HG03108 (cell line): ENCODE results near the gene MAP3K2.

Experiments
- ATAC-seq: cut with Tn5 transposase; IDR thresholded peaks from one replicate; pipeline ENCODE4 v1.9.1; 2021; ENCODE audit warnings: moderate library complexity; ENCODE audit not compliant: unreplicated experiment

The MAP3K2 gene

GRCh38 chr2:127386764-127387654, 766 bp downstream of the MAP3K2 start:
- ATAC-seq, result peak; percentile 52

DNA sequence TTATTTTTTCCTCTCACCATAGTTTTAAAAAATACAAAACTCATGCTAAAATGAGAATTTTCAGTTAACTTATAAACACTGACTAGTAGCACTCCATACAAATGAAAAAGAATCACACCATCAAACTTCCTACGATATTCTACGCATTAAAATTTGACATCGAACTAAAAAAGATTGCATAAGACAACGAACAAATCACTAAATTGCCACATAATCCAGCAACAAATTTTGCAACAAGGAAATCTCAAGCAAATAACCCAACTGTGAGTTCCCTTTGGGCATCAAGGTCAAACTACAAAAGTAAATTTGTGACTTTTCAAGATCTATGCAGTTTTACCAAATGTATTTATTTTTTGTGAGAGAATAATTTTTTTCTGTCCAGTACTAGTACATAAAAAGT, 1.5 kb downstream of the MAP3K2 start:
- ATAC-seq, result no peak

DNA sequence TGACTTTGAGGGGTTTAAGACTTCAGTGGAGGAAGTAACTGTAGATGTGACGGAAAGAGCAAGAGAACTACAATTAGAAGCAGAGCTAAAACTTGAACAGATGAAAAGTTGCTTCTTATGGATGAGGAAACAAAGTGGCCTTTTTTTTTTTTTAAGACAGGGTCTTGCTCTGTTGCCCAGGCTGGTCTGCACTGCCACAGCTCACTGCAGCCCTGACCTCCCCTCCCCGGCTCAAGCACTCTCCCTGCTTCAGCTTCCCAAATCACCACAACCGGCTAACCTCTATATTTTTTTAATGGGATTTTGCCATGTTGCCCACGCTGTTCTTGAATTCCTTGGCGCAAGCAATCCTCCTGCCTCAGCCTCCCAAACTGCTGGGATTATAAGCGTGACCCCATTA, 3.2 kb downstream of the MAP3K2 start:
- ATAC-seq, result no peak

DNA sequence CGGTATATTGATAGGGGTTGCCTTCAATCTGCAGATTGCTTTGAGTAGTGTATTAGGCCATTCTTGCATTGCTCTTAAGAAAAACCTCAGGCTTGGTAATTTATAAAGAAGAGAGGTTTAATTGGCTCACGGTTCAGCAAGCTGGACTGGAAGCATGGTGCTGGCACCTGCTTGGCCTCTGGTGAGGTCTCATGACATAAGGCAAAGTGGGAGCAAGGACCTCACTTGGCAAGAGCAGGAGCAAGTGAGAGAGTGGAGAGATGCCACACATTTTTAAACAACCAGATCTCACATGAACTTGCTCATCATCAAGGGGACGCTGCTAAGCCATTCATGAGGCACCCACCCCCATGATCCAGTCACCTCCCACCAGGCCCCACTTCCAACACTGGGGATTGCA, 4.9 kb downstream of the MAP3K2 start:
- no peak for ATAC-seq

- ATAC-seq, result no peak
Observed at GRCh38 chr2:127381762-127382161, 6.0 kb downstream of the MAP3K2 start.

- peak; percentile 55 for ATAC-seq
Observed at GRCh38 chr2:127379712-127380355, 7.9 kb downstream of the MAP3K2 start.

DNA sequence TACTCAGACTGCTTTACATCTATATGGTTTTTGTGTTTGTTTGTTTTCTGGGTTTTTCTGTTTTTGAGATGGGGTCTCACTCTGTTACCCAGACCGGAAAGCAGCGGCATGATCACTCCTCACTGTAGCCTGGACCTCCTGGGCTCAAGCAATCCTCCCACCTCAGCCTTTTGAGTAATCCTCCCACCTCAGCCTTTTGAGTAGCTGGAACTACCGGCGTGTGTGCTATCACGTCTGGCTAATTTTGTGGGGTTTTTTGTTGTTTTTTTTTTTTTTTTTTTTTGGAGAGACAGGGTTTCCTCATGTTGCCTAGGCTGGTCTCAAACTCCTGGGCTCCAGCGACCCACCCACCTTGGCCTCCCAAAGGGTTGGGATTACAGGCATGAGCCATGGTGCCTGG, 9.1 kb downstream of the MAP3K2 start:
- no peak for ATAC-seq

DNA sequence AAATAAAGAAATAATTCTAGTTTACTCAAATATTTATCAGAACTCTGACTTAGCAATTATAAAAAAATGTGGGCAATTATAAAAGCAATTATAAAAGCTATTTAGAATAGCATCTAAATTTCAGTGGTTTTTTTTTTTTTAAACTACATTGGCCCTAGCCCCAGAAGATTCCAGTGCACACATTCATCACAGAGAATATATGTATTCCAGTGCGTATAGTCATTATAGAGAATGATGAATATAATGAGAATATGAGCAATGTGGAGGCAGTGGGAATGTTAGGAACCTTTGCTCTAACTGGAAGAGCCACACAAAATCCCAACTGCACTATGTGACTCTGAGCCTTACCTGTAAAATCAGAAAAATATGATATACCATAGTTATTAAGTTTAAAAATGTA, 10.5 kb downstream of the MAP3K2 start:
- ATAC-seq, result no peak

DNA sequence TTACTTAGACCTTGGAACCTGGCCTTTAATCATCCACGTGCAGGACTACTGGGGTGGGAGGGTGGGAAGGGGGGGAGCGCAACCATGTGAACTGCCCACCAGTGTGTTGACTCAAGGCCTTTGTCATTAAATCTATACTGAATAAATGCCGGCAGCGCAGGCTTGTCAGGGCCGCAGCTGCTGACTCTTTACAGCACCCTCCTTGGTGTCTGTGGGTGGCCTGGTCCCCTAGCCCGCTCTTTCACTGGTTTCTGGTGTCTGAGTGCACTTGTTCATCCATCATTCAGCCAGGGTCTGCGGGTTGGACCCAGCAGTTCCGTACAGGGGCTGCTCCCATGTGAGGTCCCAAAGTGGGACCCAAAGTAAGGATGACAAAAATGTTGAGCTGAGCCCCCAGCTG, 11.5 kb downstream of the MAP3K2 start:
- ATAC-seq, result no peak

DNA sequence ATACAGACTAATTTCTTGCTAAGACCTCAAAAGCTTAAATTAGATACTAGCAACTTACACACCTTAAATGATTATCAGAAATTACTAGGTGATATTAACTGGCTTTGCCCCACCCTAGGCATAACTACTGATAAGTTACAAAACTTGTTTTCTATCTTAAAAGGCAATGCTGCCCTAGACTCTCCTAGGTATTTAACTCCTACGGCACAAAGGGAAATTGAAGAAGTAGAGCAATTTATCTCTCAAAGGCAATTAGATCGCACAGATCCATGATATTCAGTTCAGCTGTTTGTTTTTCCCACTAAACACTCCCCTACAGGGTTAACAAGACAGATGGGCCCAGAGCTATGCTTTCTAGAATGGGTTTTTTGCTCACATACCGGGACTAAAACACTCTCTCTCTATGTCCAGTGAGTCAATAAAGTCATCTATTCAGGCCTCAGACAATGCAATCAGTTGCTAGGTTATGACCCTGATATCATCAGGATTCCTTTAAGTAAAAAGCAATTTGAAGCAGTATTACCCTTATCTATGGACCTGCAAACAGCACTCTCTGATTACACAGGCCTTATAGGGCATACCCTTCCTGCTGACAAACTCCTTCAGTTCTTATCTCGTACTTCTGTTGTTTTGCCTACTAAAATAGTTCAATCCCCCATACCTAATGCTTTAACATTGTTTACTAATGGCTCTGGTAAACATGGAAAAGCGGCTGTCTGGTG, 14.3 kb downstream of the MAP3K2 start:
- ATAC-seq, result no peak

DNA sequence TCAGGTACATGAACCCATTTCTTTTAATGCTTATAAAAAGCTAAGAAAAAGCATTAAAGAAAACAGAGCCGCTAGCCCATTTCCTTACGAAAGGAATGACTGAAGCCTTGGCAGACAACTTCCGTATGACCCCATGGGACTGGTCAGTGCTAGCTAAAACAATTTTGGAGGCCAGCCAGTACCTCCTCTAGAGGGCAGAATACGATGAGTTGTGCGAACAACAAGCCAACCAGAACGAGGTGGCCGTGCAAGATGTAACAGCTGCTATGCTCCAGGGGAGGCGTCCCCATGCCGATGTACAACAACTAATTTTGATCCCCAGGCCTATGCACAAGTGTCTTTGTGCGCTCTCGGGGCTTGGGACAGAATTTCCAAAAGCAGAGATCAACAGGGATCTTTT, 16.7 kb downstream of the MAP3K2 start:
- ATAC-seq, result no peak

DNA sequence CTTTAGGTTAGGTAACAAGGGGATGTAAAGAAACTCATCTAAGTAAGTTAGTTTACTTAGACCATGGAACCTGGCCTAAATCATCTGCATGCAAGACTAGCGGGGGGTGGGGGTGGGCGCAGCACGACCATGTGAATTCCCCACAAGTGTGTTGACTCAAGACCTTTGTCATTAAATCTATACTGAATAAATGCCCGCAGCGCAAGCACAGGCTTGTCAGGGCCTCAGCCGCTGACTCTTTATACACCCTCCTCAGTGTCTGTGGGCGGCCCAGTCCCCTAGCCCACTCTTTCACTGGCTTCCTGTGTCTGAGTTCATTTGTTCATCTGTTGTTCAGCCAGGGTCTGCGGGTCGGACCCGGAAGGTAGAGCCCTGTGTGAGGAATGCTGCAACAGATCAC, 17.8 kb downstream of the MAP3K2 start:
- no peak for ATAC-seq

GRCh38 chr2:127365211-127365643, 22.5 kb downstream of the MAP3K2 start:
- ATAC-seq, result no peak

DNA sequence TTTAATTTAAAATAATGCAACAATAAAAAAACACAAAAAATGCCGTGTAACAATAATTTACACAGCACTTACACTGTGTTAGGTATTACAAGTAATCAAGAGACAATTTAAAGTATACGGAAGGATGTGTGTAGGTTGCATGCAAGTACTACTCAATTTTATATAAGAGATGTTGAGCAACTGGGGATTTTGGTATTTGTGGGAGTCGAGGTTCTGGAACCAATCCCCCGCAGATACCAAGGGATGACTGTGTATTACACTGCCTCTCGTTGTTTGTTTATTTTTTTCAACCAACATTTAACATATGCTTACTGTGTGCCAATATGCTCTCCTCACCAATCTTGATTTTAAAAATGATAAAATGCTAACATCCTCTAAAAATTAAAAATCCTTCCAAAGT, 24.8 kb downstream of the MAP3K2 start:
- ATAC-seq, result no peak

GRCh38 chr2:127361929-127362885, 25.6 kb downstream of the MAP3K2 start:
- ATAC-seq, result no peak

- ATAC-seq, result no peak
Observed at GRCh38 chr2:127360242-127360641, 27.5 kb downstream of the MAP3K2 start.

- ATAC-seq, result no peak
Observed at GRCh38 chr2:127359520-127359919, 28.3 kb downstream of the MAP3K2 start.

DNA sequence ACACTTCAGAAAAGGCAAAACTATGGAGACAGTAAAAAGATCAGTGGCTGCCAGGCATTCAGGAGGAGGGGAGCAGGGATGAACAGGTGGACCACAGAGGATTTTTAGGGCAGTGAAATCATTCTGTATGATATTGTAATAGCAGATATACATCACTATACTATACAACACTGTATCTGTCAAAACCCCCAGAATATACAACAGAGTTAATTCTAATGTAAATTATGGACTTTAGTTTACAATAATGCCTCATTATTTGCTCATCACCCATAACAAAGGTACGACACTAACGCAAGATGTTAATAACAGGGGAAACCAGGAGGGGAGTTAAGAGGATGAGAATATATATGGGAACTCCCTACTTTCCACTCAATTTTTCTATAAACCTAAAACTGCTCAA, 28.8 kb downstream of the MAP3K2 start:
- no peak for ATAC-seq

DNA sequence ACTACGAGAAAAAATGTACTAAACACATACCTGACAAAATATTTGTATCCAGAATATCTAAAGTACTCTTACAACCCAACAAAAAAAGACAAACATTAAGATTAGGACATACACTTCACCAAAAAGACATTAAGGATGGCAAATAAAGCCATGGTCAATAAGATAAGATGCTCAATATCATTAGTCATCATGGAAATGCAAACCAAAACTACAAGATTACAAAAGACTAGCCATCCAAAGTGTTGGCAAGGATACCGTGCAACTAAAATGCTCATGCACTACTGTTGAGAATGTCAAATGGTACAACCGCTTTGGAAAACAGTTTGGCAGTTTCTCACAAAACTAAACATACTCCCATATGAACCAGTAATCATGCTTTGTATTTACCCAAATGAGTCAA, 29.7 kb downstream of the MAP3K2 start:
- no peak for ATAC-seq

DNA sequence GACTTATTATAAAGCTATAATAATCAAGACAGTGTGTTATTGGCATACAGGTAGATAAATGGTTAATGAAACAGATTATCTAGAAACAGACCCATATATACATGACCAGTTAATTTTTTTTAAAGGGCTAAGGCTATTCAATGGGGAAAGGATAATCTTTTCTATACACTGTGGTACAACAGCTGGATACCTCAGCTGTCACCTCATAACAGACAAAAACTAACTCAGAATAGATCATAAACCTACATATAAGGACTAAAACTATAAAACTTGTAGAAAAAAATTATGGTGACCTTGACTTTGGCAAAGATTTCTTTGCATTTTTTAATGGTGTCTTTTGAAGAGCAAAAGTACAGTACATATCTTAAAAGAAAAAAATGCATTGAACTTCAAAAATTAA, 30.2 kb downstream of the MAP3K2 start:
- ATAC-seq, result no peak

DNA sequence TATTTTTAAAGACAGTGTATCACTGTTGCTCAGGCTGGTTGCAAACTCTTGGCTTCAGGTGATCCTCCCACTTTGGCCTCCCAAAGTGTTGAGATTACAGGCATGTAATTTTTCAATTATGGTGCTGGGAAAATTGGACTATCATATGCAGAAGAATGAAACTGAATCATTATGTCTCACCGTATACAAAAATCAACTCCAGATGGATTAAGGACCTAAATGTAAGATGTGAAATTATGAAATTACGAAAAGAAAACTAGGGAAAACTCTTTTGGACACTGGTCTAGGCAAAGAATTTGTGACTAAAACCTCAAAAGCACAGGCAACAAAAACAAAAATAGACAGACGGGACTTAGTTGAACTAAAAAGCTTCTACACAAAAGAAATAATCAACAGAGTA, 31.2 kb downstream of the MAP3K2 start:
- ATAC-seq, result no peak
